Limb (tissue), 2 donors: ENCODE measurements around the gene TK1.

Source experiments
- DNase-seq, 2 donors: peaks; one replicate each; pipeline ENCODE4 v3.0.0-alpha.2; 2016; ENCODE audit errors: extremely low spot score in 2 of 2

TK1 gene

GRCh38 chr17:78133971-78134898 is 52.6 kb downstream of the TK1 start:
- DNase-seq, result peak in 1 of 2 donors; percentile 41

- DNase-seq, result peak in 1 of 2 donors; percentile 27
These were observed 53.5 kb downstream of the TK1 start for GRCh38 chr17:78133179-78133951.

GRCh38 chr17:78132767-78133178 is 54.1 kb downstream of the TK1 start:
- peak in 1 of 2 donors; percentile 34 for DNase-seq

- DNase-seq, result no peak
These were observed 54.7 kb downstream of the TK1 start for GRCh38 chr17:78132084-78132676.

- peak in 1 of 2 donors; percentile 58 for DNase-seq
These were observed 55.4 kb downstream of the TK1 start for GRCh38 chr17:78131172-78132083.

- DNase-seq, result peak in 1 of 2 donors; percentile 38
These were observed 56.3 kb downstream of the TK1 start, which contains the start of gene TMC8 for GRCh38 chr17:78130437-78131101. TMC8 (plus strand) TSS chr17:78130771; CDS start chr17:78131589, 818 bp downstream.

- DNase-seq, result no peak
These were observed 56.8 kb downstream of the TK1 start for GRCh38 chr17:78130090-78130436.

- DNase-seq, result no peak
These were observed 57.3 kb downstream of the TK1 start for GRCh38 chr17:78129351-78130089.

- peak in 1 of 2 donors; percentile 76 for DNase-seq
These were observed 58.1 kb downstream of the TK1 start, which contains the start of gene TMC6 for GRCh38 chr17:78128551-78129350. TMC6 (minus strand) TSS chr17:78128755; CDS start chr17:78126832, 1,923 bp downstream.

- peak in 1 of 2 donors; percentile 71 for DNase-seq
These were observed 58.8 kb downstream of the TK1 start for GRCh38 chr17:78127888-78128550.

GRCh38 chr17:78127239-78127887 is 59.5 kb downstream of the TK1 start:
- peak in 1 of 2 donors; percentile 69 for DNase-seq

- DNase-seq, result no peak
These were observed 60.0 kb downstream of the TK1 start for GRCh38 chr17:78126895-78127238.

- no peak for DNase-seq
These were observed 60.6 kb downstream of the TK1 start for GRCh38 chr17:78125976-78126894.

GRCh38 chr17:78125138-78125913 is 61.5 kb downstream of the TK1 start:
- DNase-seq, result peak in 1 of 2 donors; percentile 27

- no peak for DNase-seq
These were observed 62.1 kb downstream of the TK1 start for GRCh38 chr17:78124836-78125137.
